HepG2 (cell line): Measurements from ENCODE around the gene ZNF175. TPM values are rescaled to one million over a fixed set of nuclear protein-coding genes. Genes with fewer than 3 reads are reported as not detected.
A peak's percentile ranks its signal among the peaks of the same experiment; 100 is the strongest.

Experiments used
- CCDC6 ChIP-seq: sonication (generic); formaldehyde crosslinking; IDR thresholded peaks from 2 replicates; pipeline ENCODE4 v1.8.1; 2022; ENCODE audit warnings: mild to moderate bottlenecking, missing genetic modification reagents, moderate library complexity
- CHD2 ChIP-seq: IDR thresholded peaks from 2 replicates; pipeline ENCODE4 v1.6.1; 2011; ENCODE audit warnings: low read depth, low read length, improper control_type of control experiment
- EHMT2 ChIP-seq: fragments of 200-600 bp; sonication (generic); IDR thresholded peaks from 2 replicates; pipeline ENCODE4 v1.7.0; 2017; ENCODE audit warnings: antibody characterized with exemption, low read depth, low read length, borderline replicate concordance
- GABPA ChIP-seq, 2 experiments: IDR thresholded peaks; 2 replicates each; pipeline ENCODE4 v1.6.1; 2011 to 2016; ENCODE audit warnings: low read depth in 2 of 2, low read length in 1 of 2, missing biosample characterization in 1 of 2, missing genetic modification characterization in 1 of 2
- HNF4G ChIP-seq, 2 experiments: sonication (generic) in 1 of 2; formaldehyde crosslinking in 1 of 2; IDR thresholded peaks; 2 replicates each; pipeline versions ENCODE4 v1.4.0 to v1.6.1; 2011 to 2020; ENCODE audit warnings: borderline replicate concordance in 2 of 2, low read depth in 2 of 2, mild to moderate bottlenecking in 2 of 2, low read length in 1 of 2, missing genetic modification reagents in 1 of 2, moderate library complexity in 1 of 2
- HNRNPK ChIP-seq: fragments of 200-400 bp; formaldehyde crosslinking; IDR thresholded peaks from 2 replicates; pipeline ENCODE4 v1.6.1; 2018; ENCODE audit warnings: low read length, low read depth, moderate library complexity, mild to moderate bottlenecking; ENCODE audit not compliant: poor library complexity, severe bottlenecking
- KLF16 ChIP-seq, 2 experiments: sonication (generic) in 1 of 2; formaldehyde crosslinking in 1 of 2; IDR thresholded peaks; 2 replicates each; pipeline versions ENCODE4 v1.6.1 to v1.8.0; 2016 to 2023; ENCODE audit warnings: missing genetic modification reagents in 2 of 2, missing compliant biosample characterization in 1 of 2
- MTERF4 ChIP-seq: sonication (generic); formaldehyde crosslinking; IDR thresholded peaks from 2 replicates; pipeline ENCODE4 v1.8.0; 2023; ENCODE audit warnings: mild to moderate bottlenecking, missing genetic modification reagents
- NCOR1 ChIP-seq: fragments of 200-600 bp; sonication (generic); IDR thresholded peaks from 2 replicates; pipeline ENCODE4 v1.7.0; 2017; ENCODE audit warnings: antibody characterized with exemption, low read length, borderline replicate concordance
- NKX3-1 ChIP-seq: sonication (generic); formaldehyde crosslinking; IDR thresholded peaks from 2 replicates; pipeline ENCODE4 v1.5.0; 2020; ENCODE audit warnings: missing genetic modification reagents
- PHF8 ChIP-seq: sonication (generic); formaldehyde crosslinking; IDR thresholded peaks from 2 replicates; pipeline ENCODE4 v1.5.0; 2020; ENCODE audit warnings: missing genetic modification reagents
- REPIN1 ChIP-seq: sonication (generic); formaldehyde crosslinking; IDR thresholded peaks from 2 replicates; pipeline ENCODE4 v1.8.0; 2022; ENCODE audit warnings: missing genetic modification reagents, low read depth, mild to moderate bottlenecking, borderline replicate concordance
- SNAPC5 ChIP-seq: sonication (generic); formaldehyde crosslinking; IDR thresholded peaks from 2 replicates; pipeline ENCODE4 v1.8.1; 2023; ENCODE audit warnings: mild to moderate bottlenecking, missing genetic modification reagents, borderline replicate concordance
- SOX13 ChIP-seq, 3 experiments: fragments of 450-650 bp in 1 of 3; sonication (generic) in 1 of 3; formaldehyde crosslinking in 1 of 3; IDR thresholded peaks in 2 of 3; conservative IDR thresholded peaks in 1 of 3; 2 replicates each; pipeline versions ENCODE4 v1.5.0 to v1.6.1; 2016 to 2020; ENCODE audit warnings: antibody characterized with exemption in 1 of 3, mild to moderate bottlenecking in 1 of 3, missing compliant biosample characterization in 1 of 3, missing genetic modification reagents in 1 of 3, moderate library complexity in 1 of 3
- TBX3 ChIP-seq: fragments of 450-650 bp; IDR thresholded peaks from 2 replicates; pipeline ENCODE4 v1.6.1; 2017; ENCODE audit warnings: antibody characterized with exemption, mild to moderate bottlenecking, inconsistent platforms, borderline replicate concordance
- ZBTB20 ChIP-seq: sonication (generic); formaldehyde crosslinking; IDR thresholded peaks from 2 replicates; pipeline ENCODE4 v1.8.1; 2023; ENCODE audit warnings: missing genetic modification reagents, low read depth, mild to moderate bottlenecking, borderline replicate concordance
- ZFP36L2 ChIP-seq: sonication (generic); formaldehyde crosslinking; IDR thresholded peaks from 2 replicates; pipeline ENCODE4 v1.4.0; 2020; ENCODE audit warnings: missing genetic modification reagents
- ZNF317 ChIP-seq: sonication (generic); formaldehyde crosslinking; IDR thresholded peaks from 2 replicates; pipeline ENCODE4 v1.5.0; 2020; ENCODE audit warnings: mild to moderate bottlenecking, missing genetic modification reagents
- ZNF510 ChIP-seq: sonication (generic); formaldehyde crosslinking; IDR thresholded peaks from 2 replicates; pipeline ENCODE4 v1.4.0; 2020; ENCODE audit warnings: low read depth, mild to moderate bottlenecking, missing genetic modification reagents
- ZNF75D ChIP-seq: sonication (generic); formaldehyde crosslinking; IDR thresholded peaks from 2 replicates; pipeline ENCODE4 v1.8.1; 2023; ENCODE audit warnings: missing genetic modification reagents, mild to moderate bottlenecking, borderline replicate concordance
- ZSCAN9 ChIP-seq: IDR thresholded peaks from 2 replicates; pipeline ENCODE4 v1.6.1; 2016; ENCODE audit warnings: borderline replicate concordance
- polyA plus RNA-seq, 8 experiments: library from polyadenylated mRNA; depleted of rRNA in 3 of 8; stranded (reverse) in 7 of 8; unstranded in 1 of 8; fragments of >200 nt; fragmentation: Illumina TruSeq in 4 of 8; extraction: Trizol in 4 of 8; gene quantifications; 2 replicates each; pipeline versions ENCODE4 v1.2.1 to v1.2.3, GENCODE V29; 2011 to 2016; ENCODE audit warnings: low read depth in 4 of 8, missing spikeins in 1 of 8, mixed read lengths in 1 of 8; ENCODE audit not compliant: insufficient read depth in 1 of 8
- total RNA-seq, 5 experiments: library from RNA; depleted of rRNA; stranded (reverse); fragments of >200 nt; fragmentation: Illumina TruSeq; extraction: Trizol; gene quantifications; 2 replicates each; pipeline ENCODE4 v1.2.3, GENCODE V29; 2016; ENCODE audit warnings: low read depth in 1 of 5
- TF ChIP-seq, protein P1 (sequence below): IDR thresholded peaks from 2 replicates; pipeline ENCODE4 v1.6.1; 2016; ENCODE audit warnings: missing biosample characterization, missing genetic modification reagents, low read depth
- TF ChIP-seq, protein P2 (sequence below): sonication (generic); formaldehyde crosslinking; IDR thresholded peaks from 2 replicates; pipeline ENCODE4 v1.5.0; 2020; ENCODE audit warnings: missing genetic modification reagents
- TF ChIP-seq, protein P3 (sequence below): IDR thresholded peaks from 2 replicates; pipeline ENCODE4 v1.6.1; 2016

Gene ZNF175
- total and polyA plus RNA-seq, 2 of the 13 experiments (the other 11 are each of a cell fraction or from before 2014, with no cell fraction given), result 1.2 to 1.5 TPM

DNA sequence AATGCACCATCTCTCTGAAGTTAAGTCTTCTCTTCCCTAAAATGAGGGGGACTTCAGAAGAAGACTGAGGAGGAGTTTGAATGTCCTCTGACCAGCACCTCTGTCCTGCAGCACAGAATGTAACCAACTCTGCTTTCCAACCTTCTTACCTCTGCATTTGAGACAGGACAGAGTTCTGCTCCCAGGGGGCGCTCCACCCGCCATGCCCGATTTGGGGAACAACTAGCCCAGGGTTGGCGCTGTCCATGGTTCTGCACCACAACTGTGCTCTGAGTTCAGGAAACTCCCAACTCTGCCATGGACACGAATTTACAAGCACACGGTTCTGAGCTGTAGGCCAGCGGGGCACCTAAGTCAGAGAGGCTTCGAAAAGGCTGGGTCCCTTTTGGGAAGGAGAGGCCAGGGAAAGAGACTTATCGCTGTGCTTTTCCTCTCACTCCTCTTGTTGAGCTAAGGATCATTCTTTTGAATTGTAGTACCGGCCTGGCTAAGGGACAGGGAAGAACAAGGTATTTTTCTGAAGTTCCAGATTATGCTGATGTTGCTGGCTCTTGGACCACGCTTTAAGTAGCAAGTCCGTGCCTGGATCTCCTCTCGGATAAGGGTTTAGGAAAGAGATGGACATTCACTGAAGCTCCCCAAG, 37.0 kb downstream of the ZNF175 start (continued):
- TF ChIP-seq, protein P1, sequence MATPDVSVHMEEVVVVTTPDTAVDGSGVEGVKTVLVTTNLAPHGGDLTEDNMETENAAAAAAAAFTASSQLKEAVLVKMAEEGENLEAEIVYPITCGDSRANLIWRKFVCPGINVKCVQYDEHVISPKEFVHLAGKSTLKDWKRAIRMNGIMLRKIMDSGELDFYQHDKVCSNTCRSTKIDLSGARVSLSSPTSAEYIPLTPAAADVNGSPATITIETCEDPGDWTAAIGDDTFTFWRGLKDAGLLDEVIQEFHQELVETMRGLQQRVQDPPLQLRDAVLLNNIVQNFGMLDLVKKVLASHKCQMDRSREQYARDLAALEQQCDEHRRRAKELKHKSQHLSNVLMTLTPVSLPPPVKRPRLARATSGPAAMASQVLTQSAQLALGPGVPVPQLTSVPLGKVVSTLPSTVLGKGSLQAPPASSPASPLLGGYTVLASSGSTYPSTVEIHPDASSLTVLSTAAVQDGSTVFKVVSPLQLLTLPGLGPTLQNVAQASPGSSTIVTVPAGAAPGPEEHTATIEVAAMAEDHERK (CRISPR knock-in tag), result no peak
- TF ChIP-seq HNRNPK (no peak), ZSCAN9 (CRISPR knock-in tag) (peak; percentile 99), ZNF510 (0 out of 2 replicates have a peak, but pooled peaks have one; percentile 60), GABPA (IDR thresholded peaks at IDR 0.05; ENCODE audit: low read depth, low read length) (no peak), GABPA (CRISPR knock-in tag; IDR thresholded peaks at IDR 0.05; ENCODE audit: low read depth) (peak; percentile 10; the same call in 1 of the 2 replicates), CCDC6 (CRISPR knock-in tag) (peak; percentile 84), SOX13 (IDR thresholded peaks at IDR 0.05) (no peak), SOX13 (CRISPR knock-in tag; conservative IDR thresholded peaks at IDR 0.05 in 1 of 2, IDR thresholded peaks at IDR 0.05 in 1 of 2) (peak in 1 of 2 experiments; percentile 69; a peak in 2 of 4 replicates), KLF16 (CRISPR knock-in tag; IDR thresholded peaks at IDR 0.05) (peak in 1 of 2 experiments; percentile 98; a peak in 2 of 4 replicates), ZBTB20 (CRISPR knock-in tag) (peak; percentile 63; the same call in 1 of the 2 replicates), EHMT2 (peak; percentile 99), PHF8 (peak; percentile 40; the same call in 1 of the 2 replicates), SNAPC5 (CRISPR knock-in tag) (peak; percentile 83; the same call in 1 of the 2 replicates), CHD2 (no peak), REPIN1 (CRISPR knock-in tag) (peak; percentile 93), HNF4G (IDR thresholded peaks at IDR 0.05; ENCODE audit: borderline replicate concordance, low read depth, low read length) (no peak), HNF4G (CRISPR knock-in tag; IDR thresholded peaks at IDR 0.05; ENCODE audit: borderline replicate concordance, low read depth) (0 out of 2 replicates have a peak, but pooled peaks have one; percentile 21), TBX3 (no peak), MTERF4 (peak; percentile 83; the same call in 1 of the 2 replicates), NKX3-1 (CRISPR knock-in tag) (peak; percentile 91), ZNF317 (CRISPR knock-in tag) (peak; percentile 51; the same call in 1 of the 2 replicates), NCOR1 (no peak), ZNF75D (CRISPR knock-in tag) (no peak), ZFP36L2 (CRISPR knock-in tag) (peak; percentile 96; the same call in 1 of the 2 replicates)
- TF ChIP-seq, protein P2, sequence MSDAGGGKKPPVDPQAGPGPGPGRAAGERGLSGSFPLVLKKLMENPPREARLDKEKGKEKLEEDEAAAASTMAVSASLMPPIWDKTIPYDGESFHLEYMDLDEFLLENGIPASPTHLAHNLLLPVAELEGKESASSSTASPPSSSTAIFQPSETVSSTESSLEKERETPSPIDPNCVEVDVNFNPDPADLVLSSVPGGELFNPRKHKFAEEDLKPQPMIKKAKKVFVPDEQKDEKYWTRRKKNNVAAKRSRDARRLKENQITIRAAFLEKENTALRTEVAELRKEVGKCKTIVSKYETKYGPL (CRISPR knock-in tag), result peak; percentile 82; the same call in 1 of the 2 replicates
- TF ChIP-seq, protein P3, sequence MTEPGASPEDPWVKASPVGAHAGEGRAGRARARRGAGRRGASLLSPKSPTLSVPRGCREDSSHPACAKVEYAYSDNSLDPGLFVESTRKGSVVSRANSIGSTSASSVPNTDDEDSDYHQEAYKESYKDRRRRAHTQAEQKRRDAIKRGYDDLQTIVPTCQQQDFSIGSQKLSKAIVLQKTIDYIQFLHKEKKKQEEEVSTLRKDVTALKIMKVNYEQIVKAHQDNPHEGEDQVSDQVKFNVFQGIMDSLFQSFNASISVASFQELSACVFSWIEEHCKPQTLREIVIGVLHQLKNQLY, result peak; percentile 66; the same call in 1 of the 2 replicates
